ENCODE data around the gene COX6B2.

The COX6B2 gene

DNA sequence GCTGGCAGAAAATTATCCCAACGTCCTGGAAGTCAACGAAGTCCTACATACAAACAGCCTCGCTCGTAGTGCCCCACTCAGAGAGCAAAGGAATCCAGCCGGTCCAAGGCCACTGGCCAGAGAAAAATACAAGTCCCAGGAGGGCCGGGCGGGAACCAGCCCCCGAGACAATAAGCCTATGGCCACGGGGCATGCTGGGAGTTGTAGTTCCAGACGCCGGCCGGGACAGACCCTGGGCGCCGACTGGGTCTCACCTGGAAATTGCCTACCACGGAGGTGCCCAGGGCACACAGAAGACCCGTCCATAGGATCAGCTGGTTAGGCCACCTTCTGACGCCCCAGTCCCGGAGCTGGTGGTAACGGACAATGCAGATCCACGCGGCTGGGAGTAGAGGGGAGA, 34.7 kb downstream of the COX6B2 start:
- TF ChIP-seq, protein P1, sequence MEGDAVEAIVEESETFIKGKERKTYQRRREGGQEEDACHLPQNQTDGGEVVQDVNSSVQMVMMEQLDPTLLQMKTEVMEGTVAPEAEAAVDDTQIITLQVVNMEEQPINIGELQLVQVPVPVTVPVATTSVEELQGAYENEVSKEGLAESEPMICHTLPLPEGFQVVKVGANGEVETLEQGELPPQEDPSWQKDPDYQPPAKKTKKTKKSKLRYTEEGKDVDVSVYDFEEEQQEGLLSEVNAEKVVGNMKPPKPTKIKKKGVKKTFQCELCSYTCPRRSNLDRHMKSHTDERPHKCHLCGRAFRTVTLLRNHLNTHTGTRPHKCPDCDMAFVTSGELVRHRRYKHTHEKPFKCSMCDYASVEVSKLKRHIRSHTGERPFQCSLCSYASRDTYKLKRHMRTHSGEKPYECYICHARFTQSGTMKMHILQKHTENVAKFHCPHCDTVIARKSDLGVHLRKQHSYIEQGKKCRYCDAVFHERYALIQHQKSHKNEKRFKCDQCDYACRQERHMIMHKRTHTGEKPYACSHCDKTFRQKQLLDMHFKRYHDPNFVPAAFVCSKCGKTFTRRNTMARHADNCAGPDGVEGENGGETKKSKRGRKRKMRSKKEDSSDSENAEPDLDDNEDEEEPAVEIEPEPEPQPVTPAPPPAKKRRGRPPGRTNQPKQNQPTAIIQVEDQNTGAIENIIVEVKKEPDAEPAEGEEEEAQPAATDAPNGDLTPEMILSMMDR (IDR thresholded peaks at IDR 0.05; ENCODE audit: low read depth, low read length), result no peak
- DNase-seq (ENCODE audit: extremely low read depth, low read depth), result no peak

DNA sequence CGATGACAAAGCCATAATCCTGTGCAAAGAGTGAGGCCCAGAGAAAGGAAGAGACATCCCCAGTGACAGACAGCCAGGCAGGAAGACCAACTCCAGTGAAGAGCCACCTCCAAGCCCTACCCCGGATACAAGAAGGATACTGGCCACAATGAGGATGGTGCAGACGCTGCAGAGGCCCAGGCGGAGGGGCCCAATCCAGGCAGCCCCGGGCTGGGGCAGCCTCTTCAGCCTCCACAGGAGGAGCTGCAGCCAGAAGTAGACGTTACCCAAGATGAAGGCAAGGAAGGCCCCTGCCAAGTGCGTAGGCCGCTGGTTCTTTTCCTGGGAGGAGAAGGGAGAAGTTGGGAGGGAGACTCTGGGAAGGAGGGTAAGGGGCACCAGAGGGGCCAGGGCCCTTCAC, 37.9 kb downstream of the COX6B2 start:
- TF ChIP-seq, protein P1 (IDR thresholded peaks at IDR 0.05; ENCODE audit: low read depth, low read length), result no peak
- no peak for DNase-seq (ENCODE audit: extremely low read depth, low read depth)

DNA sequence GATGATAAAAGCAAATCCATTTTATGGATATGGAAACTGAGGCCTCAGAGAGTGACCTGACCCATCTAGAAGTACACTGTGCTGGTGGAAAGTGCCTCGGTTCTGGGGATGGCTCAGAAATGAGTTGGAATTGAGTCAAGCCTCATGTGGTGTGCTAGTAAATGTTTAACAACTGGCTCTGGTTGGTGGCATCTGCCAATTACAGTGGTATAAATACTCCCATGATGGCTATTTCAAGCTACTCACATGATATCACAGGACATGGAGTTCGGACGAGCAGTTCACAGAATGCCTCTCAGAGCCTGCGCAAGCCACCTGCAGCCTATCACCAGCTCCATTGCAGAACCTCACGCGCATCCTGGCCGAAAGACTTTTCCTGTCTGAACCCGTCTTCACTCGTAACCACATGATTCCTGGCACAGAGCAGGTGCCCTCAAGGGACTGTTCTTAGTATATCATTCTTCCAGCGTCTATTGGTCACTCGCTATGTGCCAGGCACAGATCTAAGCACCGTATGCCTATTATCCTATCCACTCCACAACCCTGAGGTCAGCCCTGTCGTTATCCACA, 38.5 kb downstream of the COX6B2 start:
- TF ChIP-seq, protein P1 (IDR thresholded peaks at IDR 0.05; ENCODE audit: low read depth, low read length), result no peak
- DNase-seq (ENCODE audit: extremely low read depth, low read depth), result no peak

DNA sequence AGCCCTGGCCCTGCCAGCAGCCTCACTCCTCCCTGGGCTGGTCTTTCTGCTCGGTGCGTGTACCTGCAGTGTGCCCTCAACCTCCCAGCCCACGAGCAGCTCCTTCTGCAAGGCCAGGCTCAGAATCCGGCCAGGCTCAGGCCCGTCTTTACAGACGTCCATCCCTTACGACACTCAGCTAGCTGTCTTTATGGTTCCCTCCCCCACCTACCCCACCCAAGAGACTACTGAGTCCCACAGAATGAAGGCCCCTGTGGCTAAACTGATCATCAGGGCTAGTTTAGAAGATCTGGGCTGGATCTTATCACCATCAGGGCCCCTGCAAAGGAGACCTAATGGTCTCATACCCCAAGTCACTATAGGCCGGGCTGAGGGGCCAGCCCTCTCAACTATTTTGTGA, 40.1 kb downstream of the COX6B2 start:
- no peak for DNase-seq (ENCODE audit: extremely low read depth, low read depth)
- TF ChIP-seq, protein P1 (IDR thresholded peaks at IDR 0.05; ENCODE audit: low read depth, low read length), result no peak

DNA sequence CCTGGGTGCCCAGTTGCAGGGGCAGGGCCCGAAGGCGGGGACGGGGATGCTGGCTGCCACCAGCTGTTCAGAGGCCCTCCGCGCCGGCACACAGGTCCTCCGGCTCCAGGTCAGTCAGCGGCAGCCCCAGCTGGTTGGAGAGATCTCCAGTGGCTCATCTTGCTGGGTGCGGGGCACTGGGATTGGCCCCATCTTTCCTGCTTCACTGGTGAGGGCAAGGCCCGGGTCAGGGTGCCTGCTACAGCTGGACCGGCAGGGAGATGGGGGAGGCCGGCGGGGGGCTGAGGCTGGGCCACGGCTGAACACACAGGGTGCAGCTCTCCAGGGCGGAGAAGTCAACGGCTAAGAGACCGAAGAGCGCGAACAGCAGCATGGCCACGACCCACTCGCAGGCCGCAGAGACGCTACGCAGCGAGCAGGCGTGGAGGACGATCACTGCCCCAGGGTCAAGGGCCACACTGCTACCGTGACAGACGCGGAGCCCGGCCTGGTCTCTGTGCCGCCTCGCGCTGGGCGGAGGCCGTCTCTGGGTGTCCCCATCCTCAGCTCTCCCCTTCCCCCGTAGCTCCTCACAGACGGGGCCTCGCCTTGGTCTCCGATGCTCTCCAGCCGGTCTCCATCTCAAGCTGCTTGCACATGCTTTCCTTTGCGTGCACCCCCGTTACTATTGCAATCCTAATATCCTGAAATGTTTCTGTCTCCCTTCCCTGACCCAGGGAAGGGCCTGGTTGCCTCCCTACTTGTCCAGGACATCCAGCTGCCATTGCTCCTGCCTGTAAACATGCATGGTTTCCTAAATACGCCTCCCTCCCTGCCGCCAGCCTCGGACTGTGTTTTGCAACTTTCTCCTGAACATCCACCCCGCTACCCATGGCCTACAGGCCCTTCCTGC, 41.7 kb downstream of the COX6B2 start:
- DNase-seq (ENCODE audit: extremely low read depth, low read depth), result no peak
- TF ChIP-seq, protein P1 (IDR thresholded peaks at IDR 0.05; ENCODE audit: low read depth, low read length), result no peak

DNA sequence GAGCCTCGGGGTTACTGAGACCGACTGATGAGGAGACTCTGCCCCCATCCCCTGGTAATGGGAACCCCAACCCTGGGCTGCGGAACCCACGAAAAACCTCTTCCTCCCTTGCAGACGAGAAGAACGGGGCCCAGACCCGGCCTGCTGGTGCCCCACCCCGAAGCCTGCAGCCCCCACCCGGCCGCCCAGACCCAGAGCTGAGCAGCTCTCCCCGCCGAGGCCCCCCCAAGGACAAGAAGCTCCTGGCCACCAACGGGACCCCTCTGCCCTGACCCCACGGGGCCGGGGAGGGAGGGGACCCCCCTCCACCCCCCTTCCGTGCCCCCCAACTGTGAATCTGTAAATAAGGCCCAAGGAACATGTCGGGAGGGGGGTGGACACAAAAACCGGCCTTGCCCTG, 42.7 kb downstream of the COX6B2 start:
- no peak for DNase-seq (ENCODE audit: extremely low read depth, low read depth)
- TF ChIP-seq, protein P1 (IDR thresholded peaks at IDR 0.05; ENCODE audit: low read depth, low read length), result no peak

DNA sequence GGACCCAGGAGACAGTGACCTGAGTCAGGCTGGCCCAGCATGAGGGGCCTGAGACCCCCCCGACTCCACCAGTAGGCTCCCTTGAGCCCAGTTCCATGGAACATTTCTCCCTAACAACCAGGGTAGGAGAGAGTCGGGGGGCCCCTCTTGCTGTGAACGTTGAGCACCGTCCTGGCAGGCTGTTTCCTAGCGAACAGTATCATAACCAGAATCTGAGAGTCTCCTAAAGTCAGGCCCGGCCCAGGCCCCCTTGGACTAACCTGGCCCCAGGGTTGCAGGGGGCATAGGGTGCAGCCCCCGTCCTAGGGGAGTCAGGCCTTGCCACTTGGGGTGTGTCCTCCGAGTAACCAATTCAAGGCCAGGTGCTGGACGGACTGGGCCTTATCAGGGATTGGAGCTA, 43.1 kb downstream of the COX6B2 start:
- TF ChIP-seq, protein P1 (IDR thresholded peaks at IDR 0.05; ENCODE audit: low read depth, low read length), result no peak
- DNase-seq (ENCODE audit: extremely low read depth, low read depth), result no peak

Measured in AG09319 (cell line).